ENCODE results near the gene DDIT4.

- TF ChIP-seq POLR2AphosphoS5 (IDR thresholded peaks at IDR 0.05; ENCODE audit: low read depth, low read length), result no peak
- no peak for TF ChIP-seq TAF1 (IDR thresholded peaks at IDR 0.05; ENCODE audit: low read depth, low read length)
Observed at GRCh38 chr10:72283131-72283530, 9.4 kb downstream of the DDIT4 start.
